Neural cell (in vitro differentiated cells): ENCODE measurements around the gene XK. TPM values are rescaled to one million over a fixed set of nuclear protein-coding genes. Genes with fewer than 3 reads are reported as not detected.

Experiments used
- H2AFZ ChIP-seq: fragments of 200-600, 300-800 bp; sonication (generic), shearing (Covaris generic); 2 replicates; pipeline ENCODE4 v1.6.0; 2014; ENCODE audit warnings: low read depth, mild to moderate bottlenecking, antibody characterized with exemption, low read length, moderate library complexity
- H3F3A ChIP-seq: fragments of 200-600 bp; shearing (Covaris generic); 2 replicates; pipeline ENCODE4 v1.6.1; 2016; ENCODE audit warnings: mild to moderate bottlenecking, moderate library complexity, mixed read lengths, antibody characterized with exemption, low read length; ENCODE audit not compliant: insufficient read depth, poor library complexity, severe bottlenecking
- H3K27ac ChIP-seq: fragments of 200-600, 300-800 bp; sonication (generic), shearing (Covaris generic); 2 replicates; pipeline ENCODE4 v1.5.1; 2014; ENCODE audit warnings: mild to moderate bottlenecking, low read length, moderate library complexity
- H3K27me3 ChIP-seq: fragments of 300-800, 200-600 bp; sonication (generic), shearing (Covaris generic); 2 replicates; pipeline ENCODE4 v1.6.0; 2014; ENCODE audit warnings: mild to moderate bottlenecking, low read depth, low read length, moderate library complexity; ENCODE audit not compliant: insufficient read depth
- H3K36me3 ChIP-seq: fragments of 300-800, 200-600 bp; sonication (generic), shearing (Covaris generic); 2 replicates; pipeline ENCODE4 v1.5.1; 2014; ENCODE audit warnings: mild to moderate bottlenecking, antibody characterized with exemption, low read length, moderate library complexity; ENCODE audit not compliant: insufficient read depth
- H3K4me2 ChIP-seq: fragments of 300-800, 200-600 bp; sonication (generic), shearing (Covaris generic); 2 replicates; pipeline ENCODE4 v1.6.0; 2014; ENCODE audit warnings: mild to moderate bottlenecking, low read length
- H3K4me3 ChIP-seq: fragments of 300-800, 200-600 bp; sonication (generic), shearing (Covaris generic); 2 replicates; pipeline ENCODE4 v1.5.1; 2014; ENCODE audit warnings: mild to moderate bottlenecking, low read length, moderate library complexity
- H3K79me2 ChIP-seq: fragments of 200-600 bp; shearing (Covaris generic); replicated peaks from 2 replicates; pipeline ENCODE4 v1.6.0; 2014; ENCODE audit warnings: mild to moderate bottlenecking, low read length, moderate library complexity; ENCODE audit not compliant: insufficient read depth
- H3K9ac ChIP-seq: fragments of 300-800, 200-600 bp; sonication (generic), shearing (Covaris generic); 2 replicates; pipeline ENCODE4 v1.6.1; 2016; ENCODE audit warnings: mild to moderate bottlenecking, low read length, mixed read lengths
- H3K9me2 ChIP-seq: fragments of 200-600 bp; shearing (Covaris generic); 2 replicates; pipeline ENCODE4 v1.6.1; 2016; ENCODE audit warnings: mild to moderate bottlenecking, low read length, mixed read lengths; ENCODE audit not compliant: insufficient read depth
- H3K9me3 ChIP-seq: fragments of 200-600, 300-800 bp; sonication (generic), shearing (Covaris generic); 2 replicates; pipeline ENCODE4 v1.6.1; 2016; ENCODE audit warnings: mild to moderate bottlenecking, mixed run types, low read length, moderate library complexity, mixed read lengths
- H4K20me1 ChIP-seq: fragments of 200-600 bp; shearing (Covaris generic); 2 replicates; pipeline ENCODE4 v1.6.1; 2016; ENCODE audit warnings: mild to moderate bottlenecking, mixed run types; ENCODE audit not compliant: insufficient read depth
- CTCF ChIP-seq: fragments of 450-650 bp; IDR thresholded peaks from 2 replicates; pipeline ENCODE4 v1.5.1; 2014; ENCODE audit warnings: antibody characterized with exemption, mild to moderate bottlenecking, moderate library complexity; ENCODE audit not compliant: poor library complexity, severe bottlenecking
- EP300 ChIP-seq: fragments of 450-650 bp; conservative IDR thresholded peaks from 2 replicates; pipeline ENCODE4 v1.6.1; 2014; ENCODE audit warnings: antibody characterized with exemption, mild to moderate bottlenecking, moderate library complexity; ENCODE audit not compliant: poor library complexity, severe bottlenecking
- EZH2 ChIP-seq: fragments of 200-600, 300-800 bp; shearing (Covaris generic), sonication (generic); IDR thresholded peaks from 2 replicates; pipeline ENCODE4 v1.6.1; 2014; ENCODE audit warnings: antibody characterized with exemption, low read length, borderline replicate concordance, mild to moderate bottlenecking; ENCODE audit not compliant: insufficient read depth, poor library complexity, severe bottlenecking
- MXI1 ChIP-seq: fragments of 450-650 bp; conservative IDR thresholded peaks from 2 replicates; pipeline ENCODE4 v1.6.1; 2014; ENCODE audit warnings: antibody characterized with exemption, mild to moderate bottlenecking; ENCODE audit not compliant: poor library complexity, severe bottlenecking
- POLR2AphosphoS5 ChIP-seq: IDR thresholded peaks from 2 replicates; pipeline ENCODE4 v1.6.1; 2012
- RAD21 ChIP-seq: fragments of 450-650 bp; conservative IDR thresholded peaks from 2 replicates; pipeline ENCODE4 v1.6.1; 2014; ENCODE audit warnings: antibody characterized with exemption, mild to moderate bottlenecking, moderate library complexity
- REST ChIP-seq: IDR thresholded peaks from 2 replicates; pipeline ENCODE4 v1.6.1; 2012; ENCODE audit warnings: borderline replicate concordance
- SMC3 ChIP-seq: fragments of 450-650 bp; conservative IDR thresholded peaks from 2 replicates; pipeline ENCODE4 v1.6.1; 2014; ENCODE audit warnings: antibody characterized with exemption, mild to moderate bottlenecking, moderate library complexity; ENCODE audit not compliant: poor library complexity
- TAF1 ChIP-seq: IDR thresholded peaks from 2 replicates; pipeline ENCODE4 v1.6.1; 2012; ENCODE audit warnings: low read depth
- polyA plus RNA-seq: library from polyadenylated mRNA; depleted of rRNA; stranded (reverse); fragments of >200 nt; gene quantifications from 2 replicates; pipeline ENCODE4 v1.2.3, GENCODE V29; 2014

Gene XK
- polyA plus RNA-seq, 1 donor from 2014 or later, result 1.8 TPM

GRCh38 chrX:37726346-37726745 is 40.8 kb downstream of the XK start:
- no peak overlapping the region for H2AFZ ChIP-seq
- H3K9me2 ChIP-seq, result no peaks in the 10 kb centered on the region

DNA sequence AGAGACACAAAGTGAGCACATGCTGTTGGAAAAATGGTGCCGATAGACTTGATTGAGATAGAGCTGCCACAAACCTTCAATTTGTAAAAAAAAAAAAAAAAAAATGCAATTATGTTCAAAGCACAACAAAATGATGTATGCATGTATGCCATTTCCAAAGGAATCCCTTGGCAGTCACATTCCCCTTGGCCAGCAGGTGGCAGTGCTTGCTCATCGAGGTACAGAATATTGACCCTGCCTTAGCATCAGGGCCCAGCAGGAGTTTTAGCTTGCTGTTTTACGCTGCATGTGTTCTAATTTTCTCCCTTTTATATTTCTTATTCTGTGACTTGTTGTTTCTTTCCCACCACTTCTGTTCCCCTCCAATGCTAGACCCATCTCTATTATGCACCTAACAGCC is 59.8 kb downstream of the XK start:
- no peak overlapping the region for H3K4me2 ChIP-seq
- H3K27ac ChIP-seq, result no peak overlapping the region
- H4K20me1 ChIP-seq, result no peaks in the 10 kb centered on the region
- H3K9ac ChIP-seq, result no peak overlapping the region
- H3K36me3 ChIP-seq, result no peaks in the 10 kb centered on the region
- H3K9me3 ChIP-seq, result no peaks in the 10 kb centered on the region
- no peak overlapping the region for H2AFZ ChIP-seq
- H3F3A ChIP-seq, result no peaks in the 10 kb centered on the region
- TF ChIP-seq SMC3 (peak; percentile 84), RAD21 (peak; percentile 82), EP300 (no peak), CTCF (peak; percentile 75)
- no peaks in the 10 kb centered on the region for H3K9me2 ChIP-seq
- H3K79me2 ChIP-seq, result no peaks in the 10 kb centered on the region
- H3K27me3 ChIP-seq, result no peaks in the 10 kb centered on the region
- no peak overlapping the region for H3K4me3 ChIP-seq

More at GRCh38 chrX:37726346-37726745, 40.8 kb downstream of the XK start:
- Histone ChIP-seq H3K27me3 (no peaks in the 10 kb centered on the region), H3K4me3 (no peak overlapping the region), H3K79me2 (no peaks in the 10 kb centered on the region), H3K4me2 (no peak overlapping the region), H3K9me3 (no peaks in the 10 kb centered on the region), H3K27ac (no peak overlapping the region), H3K9ac (no peak overlapping the region), H3F3A (no peaks in the 10 kb centered on the region), H4K20me1 (no peaks in the 10 kb centered on the region), H3K36me3 (no peaks in the 10 kb centered on the region)
- no peak for TF ChIP-seq RAD21
- no peak for TF ChIP-seq SMC3
- no peak for TF ChIP-seq POLR2AphosphoS5
- no peak for TF ChIP-seq REST
- no peak for TF ChIP-seq EZH2
- no peak for TF ChIP-seq MXI1
- no peak for TF ChIP-seq EP300
- TF ChIP-seq CTCF, result no peak
- TF ChIP-seq TAF1, result no peak
